Keratinocyte (primary cell): ENCODE results near the gene GTSF1L. TPM values are rescaled to one million over a fixed set of nuclear protein-coding genes. Genes with fewer than 3 reads are reported as not detected.
A peak's percentile ranks its signal among the peaks of the same experiment; 100 is the strongest.

Experiments used
- DNase-seq: peaks from one replicate; pipeline ENCODE4 v3.0.0-alpha.2; 2011; ENCODE audit warnings: low read depth, missing footprints, low spot score
- FAIRE-seq: peaks from 2 replicates; lab custom pipeline; 2011; peaks lifted over from hg19 to GRCh38; lab: Jason Lieb, UNC
- H2AFZ ChIP-seq: 2 replicates; pipeline ENCODE4 v1.6.0; 2012; ENCODE audit warnings: low read length, control low read depth, inconsistent platforms; ENCODE audit not compliant: control insufficient read depth
- H3K27ac ChIP-seq: 2 replicates; pipeline ENCODE4 v1.5.1; 2011; ENCODE audit warnings: low read length; ENCODE audit not compliant: control insufficient read depth, insufficient read depth
- H3K27me3 ChIP-seq: 3 replicates; pipeline ENCODE4 v1.6.0; 2011; ENCODE audit warnings: low read length; ENCODE audit not compliant: control insufficient read depth, insufficient read depth; ENCODE audit errors: extremely low read depth
- H3K36me3 ChIP-seq, 2 experiments: 2 replicates in 1 of 2; 3 replicates in 1 of 2; pipeline ENCODE4 v1.5.1; 2011; ENCODE audit warnings: low read length in 2 of 2, mild to moderate bottlenecking in 1 of 2; ENCODE audit not compliant: control insufficient read depth in 2 of 2, insufficient read depth in 2 of 2; ENCODE audit errors: extremely low read depth in 1 of 2
- H3K4me1 ChIP-seq: 3 replicates; pipeline ENCODE4 v1.5.1; 2011; ENCODE audit warnings: low read length; ENCODE audit not compliant: control insufficient read depth, insufficient read depth; ENCODE audit errors: extremely low read depth
- H3K4me2 ChIP-seq: 3 replicates; pipeline ENCODE4 v1.6.0; 2011; ENCODE audit warnings: low read depth, low read length; ENCODE audit not compliant: control insufficient read depth, insufficient read depth; ENCODE audit errors: extremely low read depth
- H3K4me3 ChIP-seq, 3 experiments: fragments of 200-600 bp in 1 of 3; sonication (generic) in 1 of 3; 2 replicates in 2 of 3; 3 replicates in 1 of 3; pipeline ENCODE4 v1.5.1; 2011 to 2016; ENCODE audit warnings: low read length in 3 of 3, mild to moderate bottlenecking in 3 of 3, control low read depth in 2 of 3, inconsistent platforms in 1 of 3, low read depth in 1 of 3, mixed read lengths in 1 of 3, mixed run types in 1 of 3, moderate library complexity in 1 of 3; ENCODE audit not compliant: control insufficient read depth in 2 of 3, insufficient read depth in 2 of 3; ENCODE audit errors: extremely low read depth in 1 of 3
- H3K79me2 ChIP-seq: 2 replicates; pipeline ENCODE4 v1.6.0; 2012; ENCODE audit warnings: low read length; ENCODE audit not compliant: control insufficient read depth, insufficient read depth
- H3K9ac ChIP-seq: 3 replicates; pipeline ENCODE4 v1.6.0; 2011; ENCODE audit warnings: low read length; ENCODE audit not compliant: control insufficient read depth, insufficient read depth; ENCODE audit errors: extremely low read depth
- H3K9me1 ChIP-seq: 3 replicates; pipeline ENCODE4 v1.6.0; 2011; ENCODE audit warnings: low read length; ENCODE audit not compliant: control insufficient read depth, insufficient read depth; ENCODE audit errors: extremely low read depth
- H3K9me3 ChIP-seq: 2 replicates; pipeline ENCODE4 v1.5.1; 2012; ENCODE audit warnings: low read depth, low read length; ENCODE audit not compliant: control insufficient read depth
- H4K20me1 ChIP-seq: 3 replicates; pipeline ENCODE4 v1.6.0; 2011; ENCODE audit warnings: low read length; ENCODE audit not compliant: control insufficient read depth, insufficient read depth; ENCODE audit errors: extremely low read depth
- EZH2 ChIP-seq: IDR thresholded peaks from one replicate; pipeline ENCODE4 v1.6.1; 2012; ENCODE audit warnings: inconsistent platforms, mild to moderate bottlenecking, low read length, moderate library complexity
- dilution Hi-C: fragments of 300-500 bp; cut with MboI; formaldehyde crosslinking; loops from one replicate; pipeline ENCODE4 v1.7.0; 2020; ENCODE audit warnings: low sequenced_read_pairs; ENCODE audit not compliant: extremely low pct_ligation_motif_present
- polyA plus RNA-seq, 5 experiments: library from polyadenylated mRNA; depleted of rRNA in 3 of 5; stranded (reverse) in 3 of 5; stranded (forward) in 1 of 5; unstranded in 1 of 5; fragments of >200 nt; gene quantifications; 1 replicate in 1 of 5; 2 replicates in 3 of 5; 3 replicates in 1 of 5; pipeline versions ENCODE4 v1.2.1 to v1.2.3, GENCODE V29; 2011 to 2012; ENCODE audit warnings: missing spikeins in 2 of 5, low read depth in 1 of 5, low replicate concordance in 1 of 5
- TF ChIP-seq, protein P1 (sequence below), 3 experiments: IDR thresholded peaks in 1 of 3; conservative IDR thresholded peaks in 1 of 3; optimal IDR thresholded peaks in 1 of 3; 2 replicates in 2 of 3; 3 replicates in 1 of 3; pipeline versions ENCODE3 to v1.5.1; 2011; ENCODE audit warnings: low read length in 3 of 3, mild to moderate bottlenecking in 3 of 3, moderate library complexity in 2 of 3, control low read depth in 1 of 3, inconsistent platforms in 1 of 3; ENCODE audit not compliant: insufficient read depth in 2 of 3; ENCODE audit errors: extremely low read depth in 1 of 3

The GTSF1L gene
- polyA plus RNA-seq, 1 donor (not counting 4 experiments of a cell fraction or from before 2014, with no cell fraction given): not detected

- dilution Hi-C loops: no loop called here
- FAIRE-seq: peak; percentile 5
Observed at GRCh38 chr20:43691928-43692524, 34.8 kb downstream of the GTSF1L start.

GRCh38 chr20:43690943-43691598 is 35.7 kb downstream of the GTSF1L start:
- H3K9me1 ChIP-seq: no peaks in the 10 kb centered on the region
- no peak overlapping the region for H3K4me2 ChIP-seq
- H3K4me1 ChIP-seq: no peaks in the 10 kb centered on the region
- no peak overlapping the region for H3K4me3 ChIP-seq
- TF ChIP-seq, protein P1, sequence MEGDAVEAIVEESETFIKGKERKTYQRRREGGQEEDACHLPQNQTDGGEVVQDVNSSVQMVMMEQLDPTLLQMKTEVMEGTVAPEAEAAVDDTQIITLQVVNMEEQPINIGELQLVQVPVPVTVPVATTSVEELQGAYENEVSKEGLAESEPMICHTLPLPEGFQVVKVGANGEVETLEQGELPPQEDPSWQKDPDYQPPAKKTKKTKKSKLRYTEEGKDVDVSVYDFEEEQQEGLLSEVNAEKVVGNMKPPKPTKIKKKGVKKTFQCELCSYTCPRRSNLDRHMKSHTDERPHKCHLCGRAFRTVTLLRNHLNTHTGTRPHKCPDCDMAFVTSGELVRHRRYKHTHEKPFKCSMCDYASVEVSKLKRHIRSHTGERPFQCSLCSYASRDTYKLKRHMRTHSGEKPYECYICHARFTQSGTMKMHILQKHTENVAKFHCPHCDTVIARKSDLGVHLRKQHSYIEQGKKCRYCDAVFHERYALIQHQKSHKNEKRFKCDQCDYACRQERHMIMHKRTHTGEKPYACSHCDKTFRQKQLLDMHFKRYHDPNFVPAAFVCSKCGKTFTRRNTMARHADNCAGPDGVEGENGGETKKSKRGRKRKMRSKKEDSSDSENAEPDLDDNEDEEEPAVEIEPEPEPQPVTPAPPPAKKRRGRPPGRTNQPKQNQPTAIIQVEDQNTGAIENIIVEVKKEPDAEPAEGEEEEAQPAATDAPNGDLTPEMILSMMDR (optimal IDR thresholded peaks at IDR 0.05 in 1 of 3, IDR thresholded peaks at IDR 0.05 in 1 of 3, conservative IDR thresholded peaks at IDR 0.05 in 1 of 3; ENCODE audit: extremely low read depth in 1 of 3, insufficient read depth in 2 of 3, low read length in 3 of 3): no peak
- no peak for TF ChIP-seq EZH2
- H3K9ac ChIP-seq: no peak overlapping the region
- no peak overlapping the region for H3K27ac ChIP-seq
- no peaks in the 10 kb centered on the region for H3K27me3 ChIP-seq
- no peaks in the 10 kb centered on the region for H3K36me3 ChIP-seq
- H4K20me1 ChIP-seq: no peaks in the 10 kb centered on the region
- no peaks in the 10 kb centered on the region for H3K9me3 ChIP-seq
- DNase-seq (no peak), FAIRE-seq (no peak)
- H3K79me2 ChIP-seq: no peaks in the 10 kb centered on the region
- dilution Hi-C loops: no loop called here
- H2AFZ ChIP-seq: no peak overlapping the region

More at GRCh38 chr20:43691928-43692524, 34.8 kb downstream of the GTSF1L start:
- Histone ChIP-seq H3K79me2 (no peaks in the 10 kb centered on the region), H3K9me3 (no peaks in the 10 kb centered on the region), H3K4me1 (no peaks in the 10 kb centered on the region), H3K27ac (no peak overlapping the region), H3K27me3 (no peaks in the 10 kb centered on the region), H2AFZ (no peak overlapping the region), H3K9me1 (no peaks in the 10 kb centered on the region), H3K9ac (no peak overlapping the region), H4K20me1 (no peaks in the 10 kb centered on the region), H3K4me2 (no peak overlapping the region), H3K36me3 (no peaks in the 10 kb centered on the region), H3K4me3 (no peak overlapping the region)
- TF ChIP-seq, protein P1 (optimal IDR thresholded peaks at IDR 0.05 in 1 of 3, IDR thresholded peaks at IDR 0.05 in 1 of 3, conservative IDR thresholded peaks at IDR 0.05 in 1 of 3; ENCODE audit: extremely low read depth in 1 of 3, insufficient read depth in 2 of 3, low read length in 3 of 3): peak; percentile 73 to 84 (median 76)
- TF ChIP-seq EZH2: no peak
- peak; percentile 11 for DNase-seq
